Mononuclear cell (primary cell): ENCODE data around the gene CTXN1. TPM values are rescaled to one million over a fixed set of nuclear protein-coding genes. Genes with fewer than 3 reads are reported as not detected.
"Not testable (repeated sequence)": the region's sequence is repeated elsewhere in the genome, so short reads cannot be mapped to it uniquely, and the experiment has no call there.

ENCODE experiments used
- H3K27me3 ChIP-seq: 2 replicates; pipeline ENCODE4 v1.6.0; 2011; ENCODE audit warnings: low read length, control low read depth; ENCODE audit not compliant: insufficient read depth
- H3K4me1 ChIP-seq: 2 replicates; pipeline ENCODE4 v1.5.1; 2011; ENCODE audit warnings: mild to moderate bottlenecking, low read length, control low read depth; ENCODE audit not compliant: insufficient read depth
- H3K4me3 ChIP-seq: 2 replicates; pipeline ENCODE4 v1.5.1; 2011; ENCODE audit warnings: mild to moderate bottlenecking, low read length, moderate library complexity
- H3K9me3 ChIP-seq: 2 replicates; pipeline ENCODE4 v1.5.1; 2011; ENCODE audit warnings: low read depth, mild to moderate bottlenecking, control low read depth, low read length
- total RNA-seq: library from RNA; depleted of rRNA; stranded (reverse); fragments of >200 nt; gene quantifications from one replicate; pipeline ENCODE4 v1.2.3, GENCODE V29; 2012

CTXN1 gene
- total RNA-seq, 1 donor: not detected

DNA sequence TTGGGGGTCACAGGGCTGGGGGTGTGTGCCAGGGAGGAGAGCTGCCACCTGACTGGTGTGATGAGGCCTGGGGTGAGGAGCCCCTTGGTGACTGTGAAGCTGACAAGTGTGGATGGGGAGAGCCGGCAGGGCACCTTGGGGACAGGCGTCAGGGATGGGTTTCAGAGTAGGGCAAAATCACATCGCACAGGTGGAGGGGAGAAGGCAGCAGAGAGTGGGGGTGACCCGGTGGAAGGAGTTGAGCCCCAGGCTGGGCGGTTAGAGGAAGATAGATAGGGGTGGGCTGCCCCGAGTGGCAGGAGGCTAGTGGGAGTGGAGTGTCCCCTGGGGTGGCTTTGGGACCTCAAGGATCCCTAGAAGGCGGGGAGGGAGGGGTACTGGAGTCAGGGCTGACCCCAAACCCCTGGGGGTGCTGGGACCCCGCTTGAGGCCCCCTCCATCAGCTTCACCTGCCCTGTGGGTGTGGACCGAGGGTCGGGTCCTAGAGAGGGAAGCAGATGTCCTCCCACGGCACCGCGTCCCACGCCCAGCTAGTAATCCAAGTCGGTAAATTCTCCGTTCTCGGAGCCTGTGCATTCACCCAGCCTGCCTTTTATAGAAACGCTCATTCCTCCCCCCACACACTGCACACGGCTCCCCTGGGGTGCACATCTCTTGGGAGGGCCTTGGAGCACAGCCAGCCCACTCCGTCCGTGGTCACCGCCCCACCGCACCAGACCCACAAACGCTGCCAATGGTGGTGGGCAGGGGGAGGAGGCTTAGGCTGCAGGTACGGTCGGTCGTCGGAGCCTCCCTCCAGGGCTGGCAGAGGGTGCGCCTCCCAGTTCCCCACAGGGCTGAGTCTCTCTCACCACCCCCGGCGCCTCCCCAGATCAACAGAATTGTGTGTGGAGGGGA, 2.4 kb downstream of the CTXN1 start:
- Histone ChIP-seq H3K4me3 (no peak overlapping the region), H3K4me1 (peaks cover 38% of the 10 kb centered on the region), H3K27me3 (peaks cover 6% of the 10 kb centered on the region), H3K9me3 (no peaks in the 10 kb centered on the region)

DNA sequence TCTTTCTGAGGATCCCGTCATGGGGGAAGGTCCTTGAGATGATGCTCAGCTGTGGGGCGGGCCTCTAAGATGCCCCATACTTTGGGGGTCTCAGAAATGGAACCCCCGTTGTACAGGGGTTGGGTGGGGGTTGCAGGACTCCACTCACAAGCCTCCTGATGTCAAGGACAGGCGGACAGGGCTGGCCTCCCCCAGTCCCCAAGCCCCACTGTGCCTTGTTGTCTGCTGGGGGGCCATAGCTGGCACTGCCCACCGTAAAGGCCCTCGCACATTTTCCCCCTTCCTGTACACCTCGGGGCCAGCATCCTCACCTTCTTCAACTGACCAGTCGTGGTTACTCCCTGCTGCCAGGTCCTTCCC, 3.1 kb downstream of the CTXN1 start:
- Histone ChIP-seq H3K4me1 (peaks cover 46% of the 10 kb centered on the region), H3K9me3 (no peaks in the 10 kb centered on the region), H3K4me3 (no peak overlapping the region), H3K27me3 (peaks cover 12% of the 10 kb centered on the region)

GRCh38 chr19:7921967-7922835, 3.7 kb downstream of the CTXN1 start:
- Histone ChIP-seq H3K27me3 (peaks cover 18% of the 10 kb centered on the region), H3K9me3 (no peaks in the 10 kb centered on the region), H3K4me1 (peaks cover 52% of the 10 kb centered on the region), H3K4me3 (no peak overlapping the region)

- H3K9me3 ChIP-seq: no peaks in the 10 kb centered on the region
- H3K4me1 ChIP-seq: peaks cover 59% of the 10 kb centered on the region
- peak overlapping the region; percentile 50 for H3K4me3 ChIP-seq
- H3K27me3 ChIP-seq: peaks cover 21% of the 10 kb centered on the region
Observed at GRCh38 chr19:7921302-7921966, 4.5 kb downstream of the CTXN1 start.

- Histone ChIP-seq H3K4me1 (peaks cover 62% of the 10 kb centered on the region), H3K4me3 (peak overlapping the region; percentile 63), H3K27me3 (peaks cover 25% of the 10 kb centered on the region), H3K9me3 (no peaks in the 10 kb centered on the region)
Observed at GRCh38 chr19:7920519-7921301, 5.2 kb downstream of the CTXN1 start.

DNA sequence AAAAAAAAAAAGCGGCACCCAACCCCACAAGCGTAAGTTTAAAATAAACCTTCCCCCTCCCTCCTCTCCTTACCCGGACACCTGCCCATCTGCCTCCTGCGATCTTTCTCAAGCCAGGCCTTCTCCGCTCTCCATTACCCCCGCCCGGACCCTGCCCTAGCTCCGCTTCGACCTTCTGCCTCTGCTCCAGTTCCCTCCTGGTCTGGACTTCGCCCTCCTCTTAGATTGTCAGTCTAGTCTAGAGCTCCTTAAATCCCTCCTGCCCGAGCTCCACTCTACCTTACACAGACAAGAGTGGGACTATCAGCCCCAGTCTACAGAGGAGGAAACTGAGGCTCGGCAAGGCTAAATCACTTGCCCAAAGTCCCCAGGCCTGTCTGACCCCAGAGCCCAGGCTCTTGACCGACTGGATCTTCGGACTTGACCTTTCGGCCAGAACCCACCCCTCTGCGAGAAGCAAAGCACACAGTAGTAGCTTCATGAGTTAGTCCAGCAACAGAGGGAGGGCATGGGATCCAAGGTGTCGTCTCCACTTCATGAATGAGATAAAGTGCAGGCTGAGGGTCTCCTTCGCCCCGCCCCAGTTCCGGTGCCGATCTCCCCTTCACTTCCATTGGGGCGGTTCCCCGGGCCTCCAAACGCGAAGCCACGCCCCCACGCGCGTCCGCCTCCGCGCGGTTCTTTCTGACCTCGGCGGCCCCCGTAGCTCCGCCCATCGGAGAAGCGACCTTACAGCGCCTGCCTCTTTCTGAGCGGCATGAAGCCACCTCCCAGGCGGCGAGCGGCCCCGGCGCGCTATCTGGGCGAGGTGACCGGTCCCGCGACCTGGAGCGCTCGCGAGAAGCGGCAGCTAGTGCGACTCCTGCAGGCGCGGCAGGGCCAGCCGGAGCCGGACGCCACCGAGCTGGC, 6.1 kb downstream of the CTXN1 start, which contains the start of gene SNAPC2:
Gene SNAPC2, plus strand, starts transcription at position 729 of the 909 bp plus-strand sequence. Its CDS starts 29 bp downstream, at position 758.
- peak within 1 kb of the TSS; percentile 63 for H3K4me3 ChIP-seq
- peaks cover 30% of the 10 kb centered on the region for H3K27me3 ChIP-seq
- peaks cover 58% of the 10 kb centered on the region for H3K4me1 ChIP-seq
- H3K9me3 ChIP-seq: no peaks in the 10 kb centered on the region

DNA sequence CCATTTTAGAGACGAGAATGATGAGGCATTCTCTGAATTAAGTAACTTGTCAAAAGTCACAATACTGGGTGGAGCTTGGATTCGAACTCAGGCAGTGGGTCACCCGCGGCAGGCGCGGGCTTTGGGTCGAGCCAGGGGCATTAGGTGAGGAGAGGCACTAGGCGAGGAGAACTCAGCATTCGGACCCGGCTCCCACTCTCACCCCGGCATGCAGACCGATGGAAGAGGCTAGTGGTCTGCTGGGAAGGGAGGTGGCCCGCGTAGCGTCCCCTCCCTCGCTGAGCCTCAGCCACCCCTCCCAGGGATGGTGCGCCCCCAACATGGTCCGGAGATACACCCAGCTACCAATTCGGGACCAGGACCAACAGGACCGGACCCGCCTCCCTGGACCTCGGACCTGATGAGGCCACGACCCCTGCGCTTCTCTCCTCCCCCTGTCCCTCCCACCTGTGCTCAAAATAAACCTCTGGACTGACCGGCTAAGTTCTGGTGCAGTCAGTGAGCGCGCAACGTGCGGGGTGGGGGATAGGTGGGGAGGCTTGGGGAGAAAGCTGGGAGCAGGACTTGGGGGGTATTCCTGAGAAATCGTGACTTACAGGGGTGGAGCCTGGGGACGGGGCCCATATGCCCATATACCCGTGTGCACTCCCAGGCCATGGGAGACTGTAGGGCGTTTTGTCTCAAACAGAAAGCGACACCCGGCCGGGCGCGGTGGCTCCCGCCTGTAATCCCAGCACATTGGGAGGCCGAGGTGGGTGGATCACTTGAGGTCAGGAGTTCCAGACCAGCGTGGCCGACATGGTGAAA, 7.1 kb downstream of the CTXN1 start:
- H3K27me3 ChIP-seq: peaks cover 30% of the 10 kb centered on the region
- H3K4me1 ChIP-seq: peaks cover 57% of the 10 kb centered on the region
- no peak overlapping the region for H3K4me3 ChIP-seq

GRCh38 chr19:7918062-7918614, 7.8 kb downstream of the CTXN1 start:
- not testable (repeated sequence) for H3K9me3 ChIP-seq, H3K4me3 ChIP-seq
- Histone ChIP-seq H3K27me3 (peaks cover 30% of the 10 kb centered on the region), H3K4me1 (peaks cover 57% of the 10 kb centered on the region)

More for the DNA sequence above, 7.1 kb downstream of the CTXN1 start:
- H3K9me3 ChIP-seq: no peaks in the 10 kb centered on the region

GRCh38 chr19:7917267-7918061, 8.5 kb downstream of the CTXN1 start:
- peaks cover 57% of the 10 kb centered on the region for H3K4me1 ChIP-seq
- no peak overlapping the region for H3K4me3 ChIP-seq

GRCh38 chr19:7916955-7917266, 9.0 kb downstream of the CTXN1 start:
- peaks cover 30% of the 10 kb centered on the region for H3K27me3 ChIP-seq
- no peak overlapping the region for H3K4me3 ChIP-seq
- peaks cover 55% of the 10 kb centered on the region for H3K4me1 ChIP-seq
- H3K9me3 ChIP-seq: no peaks in the 10 kb centered on the region

More at GRCh38 chr19:7917267-7918061, 8.5 kb downstream of the CTXN1 start:
- Histone ChIP-seq H3K9me3 (no peaks in the 10 kb centered on the region), H3K27me3 (peaks cover 30% of the 10 kb centered on the region)

DNA sequence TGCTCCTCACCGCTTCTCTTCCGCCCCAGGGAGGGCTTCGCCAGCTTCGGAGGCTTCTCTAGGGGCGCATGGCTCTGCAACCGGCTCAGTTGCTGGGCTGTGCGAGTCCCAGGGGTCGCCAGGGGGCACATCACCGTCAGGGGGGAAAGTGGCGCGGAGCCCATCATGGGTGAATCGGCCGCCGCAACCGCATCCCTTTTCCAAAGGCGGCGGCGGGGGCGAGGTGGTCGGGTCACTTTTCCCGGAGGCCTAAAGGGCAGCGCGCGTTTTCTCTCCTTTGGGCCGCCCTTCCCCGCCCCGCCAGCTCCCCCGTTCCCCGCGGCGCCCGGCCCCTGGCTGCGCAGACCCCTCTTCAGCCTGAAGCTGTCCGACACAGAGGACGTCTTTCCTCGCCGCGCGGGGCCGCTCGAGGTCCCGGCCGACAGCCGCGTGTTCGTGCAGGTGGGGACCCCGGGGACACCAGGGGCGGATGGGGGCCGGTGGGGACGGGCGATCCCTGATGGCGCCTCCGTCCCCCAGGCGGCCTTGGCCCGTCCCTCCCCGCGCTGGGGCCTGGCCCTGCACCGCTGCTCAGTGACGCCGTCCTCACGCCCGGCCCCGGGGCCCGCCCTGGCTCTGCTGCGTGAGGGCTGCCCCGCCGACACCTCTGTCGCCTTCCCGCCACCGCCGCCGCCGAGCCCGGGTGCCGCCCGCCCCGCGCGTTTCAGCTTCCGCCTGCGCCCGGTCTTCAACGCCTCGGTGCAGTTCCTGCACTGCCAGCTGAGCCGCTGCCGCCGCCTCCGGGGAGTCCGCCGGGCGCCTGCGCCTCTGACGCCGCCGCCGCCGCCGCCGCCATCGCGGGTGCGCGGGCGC, 9.6 kb downstream of the CTXN1 start:
- H3K4me3 ChIP-seq: no peak overlapping the region
- peaks cover 50% of the 10 kb centered on the region for H3K4me1 ChIP-seq
- peaks cover 30% of the 10 kb centered on the region for H3K27me3 ChIP-seq
- no peaks in the 10 kb centered on the region for H3K9me3 ChIP-seq
